Spleen (tissue), 11 donors: ENCODE data around the gene P3H2. TPM values are rescaled to one million over a fixed set of nuclear protein-coding genes. Genes with fewer than 3 reads are reported as not detected.
A peak's percentile ranks its signal among the peaks of the same experiment; 100 is the strongest.

Experiments used
- DNase-seq: peaks from one replicate; pipeline ENCODE4 v3.0.0-alpha.2; 2020
- H3K27ac ChIP-seq, 8 donors: fragments of 200-600 bp; sonication (generic) in 7 of 8; 1 replicate in 4 of 8; 2 replicates in 4 of 8; pipeline versions ENCODE4 v1.5.0 to v1.8.0; 2016 to 2021; ENCODE audit warnings: inconsistent platforms in 4 of 8, mild to moderate bottlenecking in 4 of 8, moderate library complexity in 1 of 8
- H3K27me3 ChIP-seq, 7 donors: fragments of 200-600 bp; sonication (generic) in 6 of 7; replicated peaks in 1 of 7; 1 replicate in 4 of 7; 2 replicates in 3 of 7; pipeline versions ENCODE4 v1.5.0 to v1.8.0; 2016 to 2021; ENCODE audit warnings: inconsistent platforms in 3 of 7, mild to moderate bottlenecking in 1 of 7
- H3K36me3 ChIP-seq, 6 donors: fragments of 200-600 bp; sonication (generic) in 5 of 6; 1 replicate in 4 of 6; 2 replicates in 2 of 6; pipeline versions ENCODE4 v1.5.0 to v1.8.0; 2016 to 2021; ENCODE audit warnings: inconsistent platforms in 2 of 6
- H3K4me1 ChIP-seq, 6 donors: fragments of 200-600 bp; sonication (generic) in 5 of 6; 1 replicate in 3 of 6; 2 replicates in 3 of 6; pipeline versions ENCODE4 v1.5.0 to v1.8.0; 2016 to 2021; ENCODE audit warnings: inconsistent platforms in 3 of 6
- H3K4me3 ChIP-seq, 8 donors: fragments of 200-600 bp; sonication (generic) in 7 of 8; 1 replicate in 4 of 8; 2 replicates in 4 of 8; pipeline versions ENCODE4 v1.5.0 to v1.8.0; 2016 to 2021; ENCODE audit warnings: inconsistent platforms in 4 of 8, mild to moderate bottlenecking in 4 of 8, moderate library complexity in 2 of 8
- H3K9me3 ChIP-seq, 8 donors: fragments of 200-600 bp; sonication (generic) in 7 of 8; 1 replicate in 4 of 8; 2 replicates in 4 of 8; pipeline versions ENCODE4 v1.5.0 to v1.8.0; 2016 to 2021; ENCODE audit warnings: inconsistent platforms in 4 of 8
- POLR2A ChIP-seq, 3 donors: fragments of 450-650 bp; IDR thresholded peaks; one replicate each; pipeline ENCODE4 v1.5.1; 2017; ENCODE audit warnings: antibody characterized with exemption in 3 of 3, mild to moderate bottlenecking in 1 of 3
- POLR2AphosphoS5 ChIP-seq, 3 donors: sonication (generic); formaldehyde crosslinking; IDR thresholded peaks; one replicate each; pipeline ENCODE4 v1.5.1; 2017; ENCODE audit warnings: antibody characterized with exemption in 3 of 3
- WGBS, 5 donors: extraction: QIAGEN DNeasy Blood & Tissue Kit in 3 of 5; methylation state at CpG; one replicate each; pipeline versions ENCODE4 v1.1.5 to v1.1.7; 2013 to 2018; 5-methylcytosine and 5-hydroxymethylcytosine counted together
- intact Hi-C: fragments of 100-400 bp; cut with DNase I; formaldehyde crosslinking; loops from one replicate; pipeline ENCODE4 v1.15.0; 2023; ENCODE audit warnings: low total_unique reads
- polyA plus RNA-seq, 3 donors: library from polyadenylated mRNA; stranded (reverse); fragments of 200-250 nt; gene quantifications; one replicate each; pipeline ENCODE4 v1.2.1, GENCODE V29; 2013
- total RNA-seq, 7 donors: library from RNA; depleted of rRNA in 3 of 7; stranded (reverse); fragments of >200 nt in 3 of 7; fragmentation: NEBNext Ultra II Directional in 4 of 7; extraction: Animal tissue kit (Norgen Biotek cat#: 25700) in 4 of 7; gene quantifications; one replicate each; pipeline versions ENCODE4 v1.1.0 to v1.2.1, GENCODE V29; 2016 to 2021
- TF ChIP-seq, protein P1 (sequence below), 11 experiments: fragments of 200-600 bp in 7 of 11; fragments of 450-650 bp in 4 of 11; sonication (generic) in 4 of 11; IDR thresholded peaks in 8 of 11; conservative IDR thresholded peaks in 3 of 11; 1 replicate in 7 of 11; 2 replicates in 4 of 11; pipeline versions ENCODE4 v1.4.0 to v1.8.0; 2016 to 2021; ENCODE audit warnings: antibody characterized with exemption in 11 of 11, inconsistent platforms in 4 of 11, mild to moderate bottlenecking in 1 of 11
- donor health status: healthy with polysubstance abuse.
- donor health status: DM: no; HTN: no; CAD: no; lungs with moderate emphysema.
- donor health status: DM: no; HTN: no; CAD: no.
- donor health status: Bipolar disorder and iron deficiency.
- donor health status: healthy.
- donor health status: DM: no; HTN: no; CAD: no.
- donor health status: DM: yes; HTN: yes; CAD: no.

Gene P3H2
- total and polyA plus RNA-seq, 10 donors, result 7.7 to 155 (median 79.2) TPM

DNA sequence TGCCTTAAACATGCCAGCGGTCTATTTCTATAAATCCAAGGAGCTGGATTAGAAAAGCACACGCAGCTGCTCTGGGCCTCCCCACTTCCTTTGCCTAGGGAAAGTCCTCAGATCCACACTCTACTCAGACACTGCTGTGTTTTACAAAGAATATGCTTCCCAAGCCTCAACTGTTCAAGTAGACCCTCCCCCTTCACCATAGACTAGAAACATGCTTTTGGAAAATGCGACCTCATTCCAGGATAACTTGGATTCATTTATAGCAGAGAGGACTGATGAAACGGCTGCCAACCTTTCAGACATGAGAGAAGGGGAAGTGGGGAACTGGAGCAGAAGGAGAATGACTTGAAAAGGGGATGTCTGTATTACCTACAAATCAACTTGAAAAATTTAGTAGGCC, 64.0 kb downstream of the P3H2 start:
- no peaks in the 10 kb centered on the region for H3K27me3 ChIP-seq
- no peak for DNase-seq
- no peak for TF ChIP-seq POLR2A (IDR thresholded peaks at IDR 0.05)
- intact Hi-C loops, result no loop called here
- WGBS, 5 donors, result 48 to 69% (median 59%) methylated on average over 4 of the region's 4 CpGs
- H3K27ac ChIP-seq, result peak overlapping the region in 6 of 8 donors; percentile 47 to 85 (median 76)
- no peaks in the 10 kb centered on the region for H3K36me3 ChIP-seq
- no peaks in the 10 kb centered on the region for H3K9me3 ChIP-seq
- H3K4me1 ChIP-seq, result peaks cover 0 to 34% (median 3%) of the 10 kb centered on the region in 6 donors
- no peak overlapping the region for H3K4me3 ChIP-seq

DNA sequence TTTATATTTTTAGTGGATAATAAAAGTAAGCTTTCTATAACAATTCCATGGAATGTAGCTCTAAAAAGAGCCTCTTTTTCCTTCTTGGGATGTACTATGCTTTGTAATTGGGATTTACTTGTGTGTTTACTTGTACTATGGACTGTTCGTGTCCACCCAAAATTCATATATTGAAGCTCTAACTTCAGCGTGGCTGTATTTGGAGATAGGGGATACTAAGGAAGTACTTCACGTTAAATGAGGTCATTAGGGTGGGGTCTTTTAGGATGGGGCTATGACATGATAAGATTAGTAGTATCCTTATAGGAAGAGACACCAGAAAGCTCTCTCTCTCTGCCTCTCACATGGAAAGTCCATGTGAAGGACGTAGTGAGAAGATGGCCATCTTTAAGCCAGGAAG, 64.9 kb downstream of the P3H2 start:
- Histone ChIP-seq H3K27me3 (no peaks in the 10 kb centered on the region), H3K27ac (peak overlapping the region in 7 of 8 donors; percentile 27 to 85 (median 74)), H3K4me1 (peaks cover 3 to 41% (median 5%) of the 10 kb centered on the region in 6 donors), H3K36me3 (no peaks in the 10 kb centered on the region), H3K9me3 (no peaks in the 10 kb centered on the region), H3K4me3 (no peak overlapping the region)
- TF ChIP-seq, protein P1, sequence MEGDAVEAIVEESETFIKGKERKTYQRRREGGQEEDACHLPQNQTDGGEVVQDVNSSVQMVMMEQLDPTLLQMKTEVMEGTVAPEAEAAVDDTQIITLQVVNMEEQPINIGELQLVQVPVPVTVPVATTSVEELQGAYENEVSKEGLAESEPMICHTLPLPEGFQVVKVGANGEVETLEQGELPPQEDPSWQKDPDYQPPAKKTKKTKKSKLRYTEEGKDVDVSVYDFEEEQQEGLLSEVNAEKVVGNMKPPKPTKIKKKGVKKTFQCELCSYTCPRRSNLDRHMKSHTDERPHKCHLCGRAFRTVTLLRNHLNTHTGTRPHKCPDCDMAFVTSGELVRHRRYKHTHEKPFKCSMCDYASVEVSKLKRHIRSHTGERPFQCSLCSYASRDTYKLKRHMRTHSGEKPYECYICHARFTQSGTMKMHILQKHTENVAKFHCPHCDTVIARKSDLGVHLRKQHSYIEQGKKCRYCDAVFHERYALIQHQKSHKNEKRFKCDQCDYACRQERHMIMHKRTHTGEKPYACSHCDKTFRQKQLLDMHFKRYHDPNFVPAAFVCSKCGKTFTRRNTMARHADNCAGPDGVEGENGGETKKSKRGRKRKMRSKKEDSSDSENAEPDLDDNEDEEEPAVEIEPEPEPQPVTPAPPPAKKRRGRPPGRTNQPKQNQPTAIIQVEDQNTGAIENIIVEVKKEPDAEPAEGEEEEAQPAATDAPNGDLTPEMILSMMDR (IDR thresholded peaks at IDR 0.05 in 8 of 11, conservative IDR thresholded peaks at IDR 0.05 in 3 of 11), result no peak
- 60 to 83% (median 70%) methylated on average over 4 of the region's 4 CpGs for WGBS, 5 donors
- DNase-seq, result no peak
- intact Hi-C loops, result no loop called here

DNA sequence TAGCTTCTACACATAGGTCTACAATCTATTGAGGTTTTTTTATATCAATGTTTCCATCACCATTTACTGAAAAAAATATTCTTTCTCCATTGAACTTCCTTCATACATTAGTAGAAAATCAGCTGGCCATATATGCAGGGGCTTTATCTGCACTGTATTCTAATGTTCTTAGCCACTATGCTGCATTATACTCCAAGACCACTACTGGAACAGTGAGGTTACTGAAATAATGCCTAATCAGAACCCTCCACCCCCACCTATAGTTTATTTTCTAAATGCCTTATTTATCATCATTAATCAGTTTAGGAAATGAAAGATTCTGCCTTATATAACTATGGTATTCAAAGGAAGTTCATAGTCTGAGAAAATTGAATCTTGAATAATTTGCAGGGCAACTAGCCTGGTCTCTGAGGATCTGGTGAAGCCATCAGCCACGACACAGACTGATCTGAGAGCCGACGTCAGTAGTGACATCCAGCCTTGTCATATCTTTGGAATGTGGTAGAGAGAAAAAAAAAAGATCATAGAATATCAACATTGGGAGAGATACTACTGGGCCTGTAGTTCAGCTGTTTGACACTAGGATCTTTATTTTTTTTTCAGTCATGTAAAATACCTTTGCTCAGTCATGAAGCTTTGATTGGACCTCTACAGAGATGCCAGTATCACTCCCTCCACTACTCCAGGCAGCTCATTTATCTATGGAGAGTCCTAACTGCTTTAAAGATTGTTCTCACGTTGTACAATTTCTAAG, 66.6 kb downstream of the P3H2 start:
- Histone ChIP-seq H3K4me1 (peaks cover under 1 to 38% (median 6%) of the 10 kb centered on the region in 6 donors), H3K27me3 (no peaks in the 10 kb centered on the region), H3K4me3 (no peak overlapping the region), H3K36me3 (no peaks in the 10 kb centered on the region), H3K9me3 (no peaks in the 10 kb centered on the region), H3K27ac (peak overlapping the region in 6 of 8 donors; percentile 28 to 63 (median 47))
- no peak for DNase-seq
- no peak for TF ChIP-seq POLR2AphosphoS5 (IDR thresholded peaks at IDR 0.05)
- TF ChIP-seq POLR2A (IDR thresholded peaks at IDR 0.05), result no peak
- TF ChIP-seq, protein P1 (IDR thresholded peaks at IDR 0.05 in 8 of 11, conservative IDR thresholded peaks at IDR 0.05 in 3 of 11), result no peak
- WGBS, 5 donors, result 52 to 79% (median 77%) methylated on average over 4 of the region's 4 CpGs
- intact Hi-C loops, result no loop called here

DNA sequence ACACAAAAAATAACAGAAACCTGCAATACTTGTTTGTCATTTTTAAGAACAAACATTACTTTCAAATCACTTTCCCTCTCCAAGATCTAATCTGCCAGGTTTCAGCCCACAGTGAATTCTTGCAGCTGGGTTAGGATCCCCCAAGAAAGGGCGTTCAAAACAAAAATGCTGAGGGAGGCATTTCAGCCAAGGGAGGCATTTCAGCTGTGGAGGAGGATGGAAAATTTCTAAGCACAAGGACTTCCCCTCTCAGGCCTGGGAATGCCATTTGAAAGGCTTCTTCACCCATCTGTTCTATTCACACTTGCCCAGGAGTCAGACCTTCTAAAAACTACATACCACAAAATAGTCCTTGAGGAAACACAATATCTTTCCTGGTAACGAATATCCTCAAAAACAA, 69.1 kb downstream of the P3H2 start:
- DNase-seq, result no peak
- no peaks in the 10 kb centered on the region for H3K36me3 ChIP-seq
- no peak for TF ChIP-seq POLR2A (IDR thresholded peaks at IDR 0.05)
- TF ChIP-seq, protein P1 (IDR thresholded peaks at IDR 0.05 in 8 of 11, conservative IDR thresholded peaks at IDR 0.05 in 3 of 11), result no peak
- no peak for TF ChIP-seq POLR2AphosphoS5 (IDR thresholded peaks at IDR 0.05)
- H3K27me3 ChIP-seq, result no peaks in the 10 kb centered on the region
- no peak overlapping the region for H3K4me3 ChIP-seq
- H3K27ac ChIP-seq, result peak overlapping the region in 4 of 8 donors; percentile 5 to 37 (median 23)
- intact Hi-C loops, result no loop called here
- peaks cover 0 to 27% (median 10%) of the 10 kb centered on the region in 6 donors for H3K4me1 ChIP-seq
- H3K9me3 ChIP-seq, result no peaks in the 10 kb centered on the region
- 51 to 79% (median 62%) methylated on average over 2 of the region's 2 CpGs for WGBS, 5 donors
